HG03097 (cell line): Measurements from ENCODE around the gene NEMP2.

ENCODE experiments used
- ATAC-seq: cut with Tn5 transposase; IDR thresholded peaks from one replicate; pipeline ENCODE4 v1.9.1; 2021; ENCODE audit not compliant: unreplicated experiment, low FRiP score

The NEMP2 gene

GRCh38 chr2:190462181-190462580 lies 72.3 kb downstream of the NEMP2 start:
- ATAC-seq, result no peak

GRCh38 chr2:190460487-190460886 lies 74.0 kb downstream of the NEMP2 start:
- no peak for ATAC-seq

GRCh38 chr2:190459881-190460280 lies 74.6 kb downstream of the NEMP2 start:
- ATAC-seq, result no peak

- ATAC-seq, result no peak
These were observed 76.0 kb downstream of the NEMP2 start for GRCh38 chr2:190458352-190459107.

GRCh38 chr2:190457256-190457655 lies 77.3 kb downstream of the NEMP2 start:
- no peak for ATAC-seq

GRCh38 chr2:190456833-190457232 lies 77.7 kb downstream of the NEMP2 start:
- no peak for ATAC-seq

GRCh38 chr2:190455358-190456095 lies 79.0 kb downstream of the NEMP2 start:
- no peak for ATAC-seq

GRCh38 chr2:190454795-190455194 lies 79.7 kb downstream of the NEMP2 start:
- no peak for ATAC-seq
